ENCODE results near the gene NT5DC4.

Gene NT5DC4

GRCh38 chr2:112724591-112725525 lies 4.0 kb downstream of the NT5DC4 start:
- DNase-seq: no peak

GRCh38 chr2:112725545-112726457 lies 5.0 kb downstream of the NT5DC4 start:
- DNase-seq: no peak

GRCh38 chr2:112726487-112727190 lies 5.8 kb downstream of the NT5DC4 start:
- peak; percentile 90 for DNase-seq

- DNase-seq: no peak
Measured at GRCh38 chr2:112727276-112728028, 6.6 kb downstream of the NT5DC4 start.

- DNase-seq: no peak
Measured at GRCh38 chr2:112728029-112728362, 7.2 kb downstream of the NT5DC4 start.

GRCh38 chr2:112728378-112729175 lies 7.8 kb downstream of the NT5DC4 start:
- no peak for DNase-seq

- no peak for DNase-seq
Measured at GRCh38 chr2:112730216-112730615, 9.4 kb downstream of the NT5DC4 start.

GRCh38 chr2:112730791-112731190 lies 10.0 kb downstream of the NT5DC4 start:
- no peak for DNase-seq

- no peak for DNase-seq
Measured at GRCh38 chr2:112731479-112731878, 10.7 kb downstream of the NT5DC4 start.

- no peak for DNase-seq
Measured at GRCh38 chr2:112733456-112733855, 12.6 kb downstream of the NT5DC4 start.

GRCh38 chr2:112733871-112734270 lies 13.1 kb downstream of the NT5DC4 start:
- no peak for DNase-seq

GRCh38 chr2:112737542-112738232 lies 16.9 kb downstream of the NT5DC4 start:
- DNase-seq: no peak

- no peak for DNase-seq
Measured at GRCh38 chr2:112740527-112740926, 19.7 kb downstream of the NT5DC4 start.

- DNase-seq: peak; percentile 77 to 86
Measured at GRCh38 chr2:112749755-112750559, 29.1 kb downstream of the NT5DC4 start.

GRCh38 chr2:112750560-112750843 lies 29.7 kb downstream of the NT5DC4 start:
- no peak for DNase-seq

GRCh38 chr2:112751451-112752197 lies 30.8 kb downstream of the NT5DC4 start:
- DNase-seq: no peak

GRCh38 chr2:112752667-112753066 lies 31.8 kb downstream of the NT5DC4 start:
- DNase-seq: no peak

- peak in 1 of 2 donors; percentile 3 for DNase-seq
Measured at GRCh38 chr2:112754564-112754963, 33.7 kb downstream of the NT5DC4 start.

- DNase-seq: peak in 1 of 2 donors; percentile 19
Measured at GRCh38 chr2:112755444-112755843, 34.6 kb downstream of the NT5DC4 start.
